LNCAP (cell line): ENCODE results near the gene BMAL1.

ENCODE experiments used
- CTCF ChIP-seq: fragments of 450-650 bp; IDR thresholded peaks from 2 replicates; pipeline ENCODE4 v1.5.1; 2017; ENCODE audit warnings: mild to moderate bottlenecking

Gene BMAL1

GRCh38 chr11:13262096-13262495 is 15.5 kb upstream of the BMAL1 start:
- TF ChIP-seq CTCF, result no peak

GRCh38 chr11:13268791-13269190 is 8.8 kb upstream of the BMAL1 start:
- no peak for TF ChIP-seq CTCF

- TF ChIP-seq CTCF, result no peak
These were observed 7.8 kb upstream of the BMAL1 start for GRCh38 chr11:13269775-13270174.

- TF ChIP-seq CTCF, result no peak
These were observed 6.4 kb upstream of the BMAL1 start for GRCh38 chr11:13271060-13271693.

GRCh38 chr11:13276454-13276831 is 1.1 kb upstream of the BMAL1 start:
- TF ChIP-seq CTCF, result no peak

GRCh38 chr11:13276832-13277767 is 490 bp upstream of the BMAL1 start:
- no peak for TF ChIP-seq CTCF

- no peak for TF ChIP-seq CTCF
These were observed 1.3 kb downstream of the BMAL1 start for GRCh38 chr11:13278609-13279486.
